DND-41 (cell line): ENCODE measurements around the gene TF.

ENCODE experiments used
- ATAC-seq: fragments of 200-7000 bp; cut with Tn5 transposase; 3 replicates; pipeline ENCODE4 v1.9.1; 2021; ENCODE audit warnings: low read depth; ENCODE audit not compliant: insufficient read depth
- DNase-seq: peaks from one replicate; pipeline ENCODE4 v3.0.0-alpha.2; 2020
- H2AFZ ChIP-seq: 2 replicates; pipeline ENCODE4 v1.6.0; 2012; ENCODE audit warnings: low read depth, low read length
- H3K27ac ChIP-seq: 2 replicates; pipeline ENCODE4 v1.5.1; 2012; ENCODE audit warnings: low read length, inconsistent platforms
- H3K27me3 ChIP-seq: fragments of 200-600 bp; sonication (generic); 2 replicates; pipeline ENCODE4 v1.6.0; 2012; ENCODE audit warnings: low read length, mild to moderate bottlenecking, inconsistent platforms; ENCODE audit not compliant: insufficient read depth, poor library complexity
- H3K36me3 ChIP-seq: 2 replicates; pipeline ENCODE4 v1.5.1; 2012; ENCODE audit warnings: low read length, inconsistent platforms; ENCODE audit not compliant: insufficient read depth
- H3K4me1 ChIP-seq: 2 replicates; pipeline ENCODE4 v1.5.1; 2012; ENCODE audit warnings: mild to moderate bottlenecking, low read length; ENCODE audit not compliant: insufficient read depth
- H3K4me2 ChIP-seq: 2 replicates; pipeline ENCODE4 v1.6.0; 2012; ENCODE audit warnings: mild to moderate bottlenecking, moderate library complexity, low read length, inconsistent platforms; ENCODE audit not compliant: insufficient read depth
- H3K4me3 ChIP-seq, 2 experiments: fragments of 200-600 bp in 1 of 2; shearing (Covaris generic) in 1 of 2; 2 replicates each; pipeline ENCODE4 v1.5.1; 2012 to 2016; ENCODE audit warnings: inconsistent platforms in 2 of 2, low read length in 2 of 2, mild to moderate bottlenecking in 2 of 2, low read depth in 1 of 2, moderate library complexity in 1 of 2
- H3K79me2 ChIP-seq: 2 replicates; pipeline ENCODE4 v1.6.0; 2012; ENCODE audit warnings: low read length, inconsistent platforms; ENCODE audit not compliant: insufficient read depth
- H3K9ac ChIP-seq: 2 replicates; pipeline ENCODE4 v1.6.0; 2012; ENCODE audit warnings: low read depth, mild to moderate bottlenecking, inconsistent platforms, low read length, moderate library complexity
- H3K9me3 ChIP-seq: 2 replicates; pipeline ENCODE4 v1.5.1; 2012; ENCODE audit warnings: low read length, moderate library complexity, mild to moderate bottlenecking, inconsistent platforms; ENCODE audit not compliant: insufficient read depth, severe bottlenecking
- H4K20me1 ChIP-seq: 2 replicates; pipeline ENCODE4 v1.6.0; 2012; ENCODE audit warnings: low read length; ENCODE audit not compliant: insufficient read depth
- EZH2 ChIP-seq: IDR thresholded peaks from 3 replicates; pipeline ENCODE4 v1.6.1; 2012; ENCODE audit warnings: borderline replicate concordance, low read depth, mild to moderate bottlenecking, moderate library complexity, low read length, inconsistent platforms; ENCODE audit not compliant: severe bottlenecking
- TF ChIP-seq, protein P1 (sequence below): IDR thresholded peaks from 2 replicates; pipeline ENCODE4 v1.5.1; 2012; ENCODE audit warnings: borderline replicate concordance, low read length, moderate library complexity, mild to moderate bottlenecking; ENCODE audit not compliant: poor library complexity, severe bottlenecking; ENCODE audit errors: extremely low read depth

The TF gene

DNA sequence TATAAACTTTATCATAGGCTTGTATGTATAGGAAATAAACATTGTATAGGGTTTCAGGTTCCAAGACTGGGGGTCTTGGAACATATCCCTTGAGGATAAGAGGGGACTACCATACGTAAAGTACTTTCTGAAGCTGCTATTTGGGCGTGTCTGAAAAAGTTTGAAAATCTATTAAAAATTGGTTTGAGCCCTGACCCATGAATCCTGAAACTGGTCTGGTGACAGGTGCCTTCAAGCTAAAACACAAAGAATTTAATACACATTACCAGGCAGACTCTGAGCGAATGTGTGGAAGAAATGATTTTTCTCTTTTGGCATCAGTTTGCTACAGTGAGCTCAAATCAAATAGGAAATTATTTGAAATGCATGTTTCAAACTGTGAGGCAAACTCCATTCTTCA lies 16.3 kb downstream of the TF start:
- Histone ChIP-seq H3K36me3 (no peaks in the 10 kb centered on the region), H3K9ac (no peak overlapping the region), H3K4me1 (no peaks in the 10 kb centered on the region), H2AFZ (no peak overlapping the region), H3K79me2 (no peaks in the 10 kb centered on the region), H3K9me3 (no peaks in the 10 kb centered on the region), H3K27ac (no peak overlapping the region), H3K27me3 (peaks cover 9% of the 10 kb centered on the region), H3K4me2 (no peak overlapping the region), H3K4me3 (no peak overlapping the region), H4K20me1 (no peaks in the 10 kb centered on the region)
- DNase-seq: no peak
- ATAC-seq: no peak
- TF ChIP-seq EZH2: no peak
- TF ChIP-seq, protein P1, sequence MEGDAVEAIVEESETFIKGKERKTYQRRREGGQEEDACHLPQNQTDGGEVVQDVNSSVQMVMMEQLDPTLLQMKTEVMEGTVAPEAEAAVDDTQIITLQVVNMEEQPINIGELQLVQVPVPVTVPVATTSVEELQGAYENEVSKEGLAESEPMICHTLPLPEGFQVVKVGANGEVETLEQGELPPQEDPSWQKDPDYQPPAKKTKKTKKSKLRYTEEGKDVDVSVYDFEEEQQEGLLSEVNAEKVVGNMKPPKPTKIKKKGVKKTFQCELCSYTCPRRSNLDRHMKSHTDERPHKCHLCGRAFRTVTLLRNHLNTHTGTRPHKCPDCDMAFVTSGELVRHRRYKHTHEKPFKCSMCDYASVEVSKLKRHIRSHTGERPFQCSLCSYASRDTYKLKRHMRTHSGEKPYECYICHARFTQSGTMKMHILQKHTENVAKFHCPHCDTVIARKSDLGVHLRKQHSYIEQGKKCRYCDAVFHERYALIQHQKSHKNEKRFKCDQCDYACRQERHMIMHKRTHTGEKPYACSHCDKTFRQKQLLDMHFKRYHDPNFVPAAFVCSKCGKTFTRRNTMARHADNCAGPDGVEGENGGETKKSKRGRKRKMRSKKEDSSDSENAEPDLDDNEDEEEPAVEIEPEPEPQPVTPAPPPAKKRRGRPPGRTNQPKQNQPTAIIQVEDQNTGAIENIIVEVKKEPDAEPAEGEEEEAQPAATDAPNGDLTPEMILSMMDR: no peak

DNA sequence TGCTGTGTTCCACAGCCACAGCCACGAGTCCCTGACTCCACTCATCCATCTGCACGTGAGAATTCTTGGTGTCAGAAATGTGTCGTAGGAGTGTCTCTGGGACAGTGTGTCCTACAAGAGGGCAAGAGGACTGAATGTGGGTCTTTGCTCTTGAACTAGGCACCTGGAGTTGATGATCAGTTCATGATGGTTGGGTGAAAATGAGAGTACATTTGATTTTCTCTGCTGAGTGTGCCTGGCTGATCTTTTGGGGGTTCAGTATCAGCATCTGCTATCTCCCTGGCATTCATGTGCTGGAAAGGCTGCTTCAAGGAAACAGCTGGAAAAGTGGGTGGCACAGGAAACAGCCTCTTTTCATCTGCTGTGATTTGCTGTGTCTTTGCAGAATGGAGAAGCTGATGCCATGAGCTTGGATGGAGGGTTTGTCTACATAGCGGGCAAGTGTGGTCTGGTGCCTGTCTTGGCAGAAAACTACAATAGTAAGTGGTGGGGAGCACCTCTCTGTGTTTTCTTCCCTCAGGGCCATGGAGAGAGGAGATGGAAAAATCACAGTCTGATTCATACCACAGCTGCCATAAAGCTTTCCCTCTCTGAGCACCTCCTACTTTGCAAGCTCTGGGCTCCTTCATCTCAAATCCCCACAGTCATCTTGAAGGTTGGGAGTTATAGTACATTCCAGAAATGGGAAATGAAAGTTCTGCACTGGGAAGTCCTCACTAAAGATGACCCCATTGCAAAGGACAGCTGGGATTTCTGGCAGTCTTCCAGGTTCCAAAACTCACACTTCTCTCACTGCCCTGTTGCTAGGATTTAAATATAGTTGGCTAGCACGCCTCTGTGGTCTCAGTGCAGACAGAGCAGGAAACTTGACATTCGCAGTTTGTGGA lies 17.8 kb downstream of the TF start:
- Histone ChIP-seq H4K20me1 (no peaks in the 10 kb centered on the region), H3K4me1 (no peaks in the 10 kb centered on the region), H3K27me3 (peaks cover 9% of the 10 kb centered on the region), H3K36me3 (no peaks in the 10 kb centered on the region), H3K9ac (no peak overlapping the region), H3K4me3 (no peak overlapping the region), H3K27ac (no peak overlapping the region), H2AFZ (no peak overlapping the region), H3K79me2 (no peaks in the 10 kb centered on the region), H3K9me3 (no peaks in the 10 kb centered on the region), H3K4me2 (no peak overlapping the region)
- ATAC-seq (no peak), DNase-seq (no peak)
- TF ChIP-seq EZH2: no peak
- TF ChIP-seq, protein P1: no peak

DNA sequence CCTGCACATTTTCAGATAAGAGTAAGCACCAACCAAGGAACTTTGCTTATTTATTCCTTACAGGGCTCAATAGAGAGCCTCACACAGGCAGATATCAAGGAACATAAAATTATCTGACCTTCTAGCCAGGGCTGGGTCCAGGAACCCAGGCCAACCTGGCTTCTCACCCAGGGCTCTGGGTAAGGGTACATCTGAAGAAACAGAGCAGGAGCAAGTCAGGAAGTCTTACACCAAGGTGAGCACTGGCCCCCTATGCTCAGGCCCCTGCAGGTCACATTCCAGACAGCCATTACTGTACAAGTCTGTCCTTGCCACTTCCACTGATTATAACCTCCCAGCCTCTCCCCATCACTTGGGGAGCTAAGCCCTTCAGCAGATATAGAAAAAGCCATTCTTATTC lies 19.1 kb downstream of the TF start:
- no peaks in the 10 kb centered on the region for H3K36me3 ChIP-seq
- H3K4me1 ChIP-seq: no peaks in the 10 kb centered on the region
- ATAC-seq: no peak

More for the DNA sequence above, 19.1 kb downstream of the TF start:
- no peaks in the 10 kb centered on the region for H3K9me3 ChIP-seq
- no peak for DNase-seq
- TF ChIP-seq, protein P1: no peak
- no peak for TF ChIP-seq EZH2
- peaks cover 5% of the 10 kb centered on the region for H3K27me3 ChIP-seq
- H3K27ac ChIP-seq: no peak overlapping the region
- H2AFZ ChIP-seq: no peak overlapping the region
- H3K79me2 ChIP-seq: no peaks in the 10 kb centered on the region
- H3K4me3 ChIP-seq: no peak overlapping the region
- H3K4me2 ChIP-seq: no peak overlapping the region
- H3K9ac ChIP-seq: no peak overlapping the region
- H4K20me1 ChIP-seq: no peaks in the 10 kb centered on the region
